Measurements from ENCODE around the gene WDR27. TPM values are rescaled to one million over a fixed set of nuclear protein-coding genes. Genes with fewer than 3 reads are reported as not detected.

The WDR27 gene
- total RNA-seq, 2 experiments from 2014 or later, result 77.2 to 108 TPM

DNA sequence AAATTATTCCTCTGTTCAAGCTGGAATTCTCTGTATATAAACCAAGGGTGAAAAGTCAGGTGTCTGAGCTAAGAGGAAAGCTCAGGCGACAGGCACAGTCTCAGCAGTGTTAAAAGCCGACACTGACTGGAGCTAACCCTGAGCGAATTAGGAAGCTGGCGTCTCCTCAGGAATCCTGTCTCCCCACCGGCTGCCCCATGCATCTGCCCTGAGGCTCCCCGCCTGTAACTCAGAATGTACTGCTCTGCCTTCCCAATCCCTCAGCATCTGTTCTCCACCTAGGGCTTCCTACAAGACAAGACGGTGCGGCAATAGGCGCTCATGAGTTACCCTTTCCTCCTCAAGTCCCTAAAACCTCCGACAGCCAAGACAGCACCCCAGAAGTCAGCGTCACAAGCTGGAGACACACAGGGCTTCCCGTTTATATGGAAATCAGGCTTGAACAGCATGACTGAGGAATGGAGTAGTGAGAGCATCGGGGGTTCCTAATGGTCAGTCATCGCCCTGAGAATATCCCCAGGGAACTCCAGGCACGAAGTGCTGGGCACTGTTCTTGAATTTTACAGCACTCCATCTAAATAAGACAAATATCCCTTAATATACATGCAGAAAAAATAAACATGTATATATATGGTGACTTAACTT is 33.5 kb downstream of the WDR27 start:
- no TSS peak for BruUV-seq (replicated peaks)
- no peak for DNase-seq (ENCODE audit: low spot score)
- H3K4me1 ChIP-seq (ENCODE audit: insufficient read depth, low read length, poor library complexity, severe bottlenecking), result no peaks in the 10 kb centered on the region
- H4K20me1 ChIP-seq (ENCODE audit: insufficient read depth, low read length), result no peaks in the 10 kb centered on the region
- H3K27ac ChIP-seq (ENCODE audit: low read depth, low read length, poor library complexity, severe bottlenecking), result no peak overlapping the region
- H3K9me2 ChIP-seq (ENCODE audit: insufficient read depth, low read length), result no peaks in the 10 kb centered on the region
- no peak overlapping the region for H3K4me3 ChIP-seq (ENCODE audit: low read depth, low read length, poor library complexity, severe bottlenecking)
- TF ChIP-seq, protein P1, sequence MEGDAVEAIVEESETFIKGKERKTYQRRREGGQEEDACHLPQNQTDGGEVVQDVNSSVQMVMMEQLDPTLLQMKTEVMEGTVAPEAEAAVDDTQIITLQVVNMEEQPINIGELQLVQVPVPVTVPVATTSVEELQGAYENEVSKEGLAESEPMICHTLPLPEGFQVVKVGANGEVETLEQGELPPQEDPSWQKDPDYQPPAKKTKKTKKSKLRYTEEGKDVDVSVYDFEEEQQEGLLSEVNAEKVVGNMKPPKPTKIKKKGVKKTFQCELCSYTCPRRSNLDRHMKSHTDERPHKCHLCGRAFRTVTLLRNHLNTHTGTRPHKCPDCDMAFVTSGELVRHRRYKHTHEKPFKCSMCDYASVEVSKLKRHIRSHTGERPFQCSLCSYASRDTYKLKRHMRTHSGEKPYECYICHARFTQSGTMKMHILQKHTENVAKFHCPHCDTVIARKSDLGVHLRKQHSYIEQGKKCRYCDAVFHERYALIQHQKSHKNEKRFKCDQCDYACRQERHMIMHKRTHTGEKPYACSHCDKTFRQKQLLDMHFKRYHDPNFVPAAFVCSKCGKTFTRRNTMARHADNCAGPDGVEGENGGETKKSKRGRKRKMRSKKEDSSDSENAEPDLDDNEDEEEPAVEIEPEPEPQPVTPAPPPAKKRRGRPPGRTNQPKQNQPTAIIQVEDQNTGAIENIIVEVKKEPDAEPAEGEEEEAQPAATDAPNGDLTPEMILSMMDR (conservative IDR thresholded peaks at IDR 0.05; ENCODE audit: low read length), result no peak
- TF ChIP-seq EZH2phosphoT487 (IDR thresholded peaks at IDR 0.05; ENCODE audit: borderline replicate concordance, low read depth, low read length), result no peak
- no peaks in the 10 kb centered on the region for H3K79me2 ChIP-seq (ENCODE audit: insufficient read depth, low read depth, low read length)
- H2AFZ ChIP-seq (ENCODE audit: low read length), result no peak overlapping the region
- peaks cover 87% of the 10 kb centered on the region for H3K36me3 ChIP-seq (ENCODE audit: insufficient read depth, low read length)
- no peak overlapping the region for H3K4me2 ChIP-seq (ENCODE audit: low read length)
- ChIA-PET CTCF (ENCODE audit: unreplicated experiment) (no interaction called here), POLR2A (no interaction called here)
- no peaks in the 10 kb centered on the region for H3K9me3 ChIP-seq (ENCODE audit: low read length)
- intact Hi-C loops (cut with micrococcal nuclease; ENCODE audit: unreplicated experiment), result no loop called here

DNA sequence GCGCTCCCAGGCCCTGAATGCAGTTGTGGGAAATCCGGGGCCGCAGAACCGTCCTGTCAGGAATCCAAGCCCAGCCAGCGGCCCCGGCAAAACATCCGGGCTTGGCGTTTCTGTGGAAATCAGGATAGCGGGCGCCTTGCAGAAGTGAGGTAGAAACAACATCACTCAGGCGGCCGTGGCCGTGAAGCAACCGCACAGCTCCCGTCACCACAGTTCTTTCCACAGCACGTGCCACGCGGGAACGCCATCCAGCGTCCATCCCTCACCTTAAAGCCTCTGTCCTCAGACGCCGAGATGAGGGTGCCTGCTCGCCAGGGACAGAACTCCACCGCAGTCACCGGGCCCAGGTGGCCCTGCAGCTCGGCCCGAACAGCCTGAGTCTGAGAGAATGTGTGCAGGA is 34.1 kb downstream of the WDR27 start:
- Histone ChIP-seq H3K36me3 (ENCODE audit: insufficient read depth, low read length) (peaks cover 90% of the 10 kb centered on the region), H3K4me3 (ENCODE audit: low read depth, low read length, poor library complexity, severe bottlenecking) (no peak overlapping the region), H3K27ac (ENCODE audit: low read depth, low read length, poor library complexity, severe bottlenecking) (no peak overlapping the region), H2AFZ (ENCODE audit: low read length) (no peak overlapping the region), H3K9me3 (ENCODE audit: low read length) (no peaks in the 10 kb centered on the region), H3K9me2 (ENCODE audit: insufficient read depth, low read length) (no peaks in the 10 kb centered on the region), H3K4me1 (ENCODE audit: insufficient read depth, low read length, poor library complexity, severe bottlenecking) (no peaks in the 10 kb centered on the region), H4K20me1 (ENCODE audit: insufficient read depth, low read length) (no peaks in the 10 kb centered on the region), H3K79me2 (ENCODE audit: insufficient read depth, low read depth, low read length) (no peaks in the 10 kb centered on the region), H3K4me2 (ENCODE audit: low read length) (no peak overlapping the region)
- DNase-seq (ENCODE audit: low spot score), result no peak
- no peak for TF ChIP-seq EZH2phosphoT487 (IDR thresholded peaks at IDR 0.05; ENCODE audit: borderline replicate concordance, low read depth, low read length)
- TF ChIP-seq, protein P1 (conservative IDR thresholded peaks at IDR 0.05; ENCODE audit: low read length), result no peak
- ChIA-PET POLR2A (no interaction called here), CTCF (ENCODE audit: unreplicated experiment) (no interaction called here)
- intact Hi-C loops (cut with micrococcal nuclease; ENCODE audit: unreplicated experiment), result no loop called here
- BruUV-seq (replicated peaks), result no TSS peak

DNA sequence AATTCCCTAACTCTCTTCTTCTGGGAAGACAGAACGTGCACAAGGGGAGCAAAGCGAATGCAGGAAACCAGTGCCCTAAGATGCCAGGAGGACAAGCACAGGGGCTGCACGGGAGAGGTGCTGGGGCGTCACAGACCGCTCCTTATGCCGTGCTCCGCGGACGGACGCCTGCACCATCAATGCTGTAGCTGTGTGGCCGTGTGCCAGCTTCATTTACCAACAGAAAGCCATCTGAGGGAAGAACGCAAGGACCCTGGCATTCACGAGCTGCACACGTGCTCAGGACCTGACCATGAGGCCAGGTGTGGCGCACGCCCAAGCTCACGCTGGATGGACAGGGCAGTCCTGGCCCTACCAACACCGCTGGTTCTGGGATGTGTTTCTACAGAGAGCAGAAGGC is 35.4 kb downstream of the WDR27 start:
- no peak overlapping the region for H3K4me2 ChIP-seq (ENCODE audit: low read length)
- H2AFZ ChIP-seq (ENCODE audit: low read length), result no peak overlapping the region
- ChIA-PET CTCF (ENCODE audit: unreplicated experiment) (no interaction called here), POLR2A (no interaction called here)
- TF ChIP-seq, protein P1 (conservative IDR thresholded peaks at IDR 0.05; ENCODE audit: low read length), result no peak
- H4K20me1 ChIP-seq (ENCODE audit: insufficient read depth, low read length), result no peaks in the 10 kb centered on the region
- no peak overlapping the region for H3K4me3 ChIP-seq (ENCODE audit: low read depth, low read length, poor library complexity, severe bottlenecking)
- H3K9me2 ChIP-seq (ENCODE audit: insufficient read depth, low read length), result no peaks in the 10 kb centered on the region
- no TSS peak for BruUV-seq (replicated peaks)
- no peak overlapping the region for H3K27ac ChIP-seq (ENCODE audit: low read depth, low read length, poor library complexity, severe bottlenecking)
- H3K4me1 ChIP-seq (ENCODE audit: insufficient read depth, low read length, poor library complexity, severe bottlenecking), result no peaks in the 10 kb centered on the region
- H3K9me3 ChIP-seq (ENCODE audit: low read length), result no peaks in the 10 kb centered on the region
- no peak for DNase-seq (ENCODE audit: low spot score)
- H3K79me2 ChIP-seq (ENCODE audit: insufficient read depth, low read depth, low read length), result no peaks in the 10 kb centered on the region
- peaks cover 85% of the 10 kb centered on the region for H3K36me3 ChIP-seq (ENCODE audit: insufficient read depth, low read length)
- intact Hi-C loops (cut with micrococcal nuclease; ENCODE audit: unreplicated experiment), result no loop called here
